HepG2 (cell line): Measurements from ENCODE around the gene TGM1. TPM values are rescaled to one million over a fixed set of nuclear protein-coding genes. Genes with fewer than 3 reads are reported as not detected.

Experiments used
- ARNT2 ChIP-seq: sonication (generic); formaldehyde crosslinking; IDR thresholded peaks from 2 replicates; pipeline ENCODE4 v1.8.0; 2022; ENCODE audit warnings: mild to moderate bottlenecking, low read depth, missing genetic modification reagents, moderate library complexity
- ARNTL ChIP-seq: sonication (generic); formaldehyde crosslinking; IDR thresholded peaks from 2 replicates; pipeline ENCODE4 v1.4.0; 2020; ENCODE audit warnings: mild to moderate bottlenecking, missing genetic modification reagents
- BRD4 ChIP-seq: sonication (generic); formaldehyde crosslinking; IDR thresholded peaks from 2 replicates; pipeline ENCODE4 v1.4.0; 2020; ENCODE audit warnings: missing genetic modification reagents
- FIP1L1 ChIP-seq: fragments of 200-400 bp; formaldehyde crosslinking; IDR thresholded peaks from 2 replicates; pipeline ENCODE4 v1.6.1; 2018; ENCODE audit warnings: low read depth, mild to moderate bottlenecking, low read length, moderate library complexity, borderline replicate concordance; ENCODE audit not compliant: insufficient read depth
- FOXK1 ChIP-seq: sonication (generic); formaldehyde crosslinking; IDR thresholded peaks from 2 replicates; pipeline ENCODE4 v1.4.0; 2020; ENCODE audit warnings: low read depth, missing genetic modification reagents, borderline replicate concordance
- GZF1 ChIP-seq: sonication (generic); formaldehyde crosslinking; IDR thresholded peaks from 2 replicates; pipeline ENCODE4 v1.5.1; 2020; ENCODE audit warnings: mild to moderate bottlenecking, missing genetic modification reagents
- KDM6A ChIP-seq: IDR thresholded peaks from 2 replicates; pipeline ENCODE4 v1.6.1; 2016; ENCODE audit warnings: low read depth
- RFX1 ChIP-seq: fragments of 450-650 bp; IDR thresholded peaks from 2 replicates; pipeline ENCODE4 v1.6.1; 2017
- RFX5 ChIP-seq: IDR thresholded peaks from 2 replicates; pipeline ENCODE4 v1.6.1; 2011; ENCODE audit warnings: low read depth, low read length, improper control_type of control experiment
- RXRB ChIP-seq: IDR thresholded peaks from 2 replicates; pipeline ENCODE4 v1.6.1; 2016; ENCODE audit warnings: borderline replicate concordance, missing genetic modification reagents, missing compliant biosample characterization
- SIN3B ChIP-seq: fragments of 150-350 bp; IDR thresholded peaks from 2 replicates; pipeline ENCODE4 v1.6.1; 2014; ENCODE audit warnings: low read length
- SP2 ChIP-seq: sonication (generic); formaldehyde crosslinking; IDR thresholded peaks from 2 replicates; pipeline ENCODE4 v1.5.1; 2020; ENCODE audit warnings: mild to moderate bottlenecking, missing genetic modification reagents
- ZBTB20 ChIP-seq: sonication (generic); formaldehyde crosslinking; IDR thresholded peaks from 2 replicates; pipeline ENCODE4 v1.8.1; 2023; ENCODE audit warnings: missing genetic modification reagents, low read depth, mild to moderate bottlenecking, borderline replicate concordance
- ZNF207 ChIP-seq: fragments of 450-650 bp; IDR thresholded peaks from 2 replicates; pipeline ENCODE4 v1.6.1; 2016; ENCODE audit warnings: antibody characterized with exemption, borderline replicate concordance
- ZNF232 ChIP-seq: sonication (generic); formaldehyde crosslinking; IDR thresholded peaks from 2 replicates; pipeline ENCODE4 v1.4.0; 2020; ENCODE audit warnings: missing genetic modification reagents, borderline replicate concordance
- ZNF234 ChIP-seq: sonication (generic); formaldehyde crosslinking; conservative IDR thresholded peaks from 2 replicates; pipeline ENCODE4 v1.5.1; 2020; ENCODE audit warnings: mild to moderate bottlenecking, missing genetic modification reagents
- ZNF441 ChIP-seq: sonication (generic); formaldehyde crosslinking; IDR thresholded peaks from 2 replicates; pipeline ENCODE4 v1.7.0; 2021; ENCODE audit warnings: missing genetic modification reagents, borderline replicate concordance
- ZNF451 ChIP-seq: sonication (generic); formaldehyde crosslinking; IDR thresholded peaks from 2 replicates; pipeline ENCODE4 v1.5.0; 2020; ENCODE audit warnings: mild to moderate bottlenecking, missing genetic modification reagents
- ZNF766 ChIP-seq: sonication (generic); formaldehyde crosslinking; IDR thresholded peaks from 2 replicates; pipeline ENCODE4 v1.5.0; 2020; ENCODE audit warnings: missing genetic modification reagents, borderline replicate concordance
- ZNF773 ChIP-seq: sonication (generic); formaldehyde crosslinking; IDR thresholded peaks from 2 replicates; pipeline ENCODE4 v1.4.0; 2020; ENCODE audit warnings: missing genetic modification reagents, borderline replicate concordance
- polyA plus RNA-seq, 8 experiments: library from polyadenylated mRNA; depleted of rRNA in 3 of 8; stranded (reverse) in 7 of 8; unstranded in 1 of 8; fragments of >200 nt; fragmentation: Illumina TruSeq in 4 of 8; extraction: Trizol in 4 of 8; gene quantifications; 2 replicates each; pipeline versions ENCODE4 v1.2.1 to v1.2.3, GENCODE V29; 2011 to 2016; ENCODE audit warnings: low read depth in 4 of 8, missing spikeins in 1 of 8, mixed read lengths in 1 of 8; ENCODE audit not compliant: insufficient read depth in 1 of 8
- total RNA-seq, 5 experiments: library from RNA; depleted of rRNA; stranded (reverse); fragments of >200 nt; fragmentation: Illumina TruSeq; extraction: Trizol; gene quantifications; 2 replicates each; pipeline ENCODE4 v1.2.3, GENCODE V29; 2016; ENCODE audit warnings: low read depth in 1 of 5
- TF ChIP-seq, protein P1 (sequence below): sonication (generic); formaldehyde crosslinking; conservative IDR thresholded peaks from 2 replicates; pipeline ENCODE4 v1.5.0; 2020; ENCODE audit warnings: missing genetic modification reagents
- TF ChIP-seq, protein P2 (sequence below): sonication (generic); formaldehyde crosslinking; IDR thresholded peaks from 2 replicates; pipeline ENCODE4 v1.5.1; 2020; ENCODE audit warnings: missing genetic modification reagents, mild to moderate bottlenecking, borderline replicate concordance
- TF ChIP-seq, protein P3 (sequence below): sonication (generic); formaldehyde crosslinking; IDR thresholded peaks from 2 replicates; pipeline ENCODE4 v1.9.0; 2021; ENCODE audit warnings: missing genetic modification reagents, borderline replicate concordance
- TF ChIP-seq, protein P4 (sequence below): sonication (generic); formaldehyde crosslinking; conservative IDR thresholded peaks from 2 replicates; pipeline ENCODE4 v1.4.0; 2020; ENCODE audit warnings: missing genetic modification reagents

TGM1 gene
- total and polyA plus RNA-seq, 2 of the 13 experiments (the other 11 are each of a cell fraction or from before 2014, with no cell fraction given) = 3.2 to 10.6 TPM

DNA sequence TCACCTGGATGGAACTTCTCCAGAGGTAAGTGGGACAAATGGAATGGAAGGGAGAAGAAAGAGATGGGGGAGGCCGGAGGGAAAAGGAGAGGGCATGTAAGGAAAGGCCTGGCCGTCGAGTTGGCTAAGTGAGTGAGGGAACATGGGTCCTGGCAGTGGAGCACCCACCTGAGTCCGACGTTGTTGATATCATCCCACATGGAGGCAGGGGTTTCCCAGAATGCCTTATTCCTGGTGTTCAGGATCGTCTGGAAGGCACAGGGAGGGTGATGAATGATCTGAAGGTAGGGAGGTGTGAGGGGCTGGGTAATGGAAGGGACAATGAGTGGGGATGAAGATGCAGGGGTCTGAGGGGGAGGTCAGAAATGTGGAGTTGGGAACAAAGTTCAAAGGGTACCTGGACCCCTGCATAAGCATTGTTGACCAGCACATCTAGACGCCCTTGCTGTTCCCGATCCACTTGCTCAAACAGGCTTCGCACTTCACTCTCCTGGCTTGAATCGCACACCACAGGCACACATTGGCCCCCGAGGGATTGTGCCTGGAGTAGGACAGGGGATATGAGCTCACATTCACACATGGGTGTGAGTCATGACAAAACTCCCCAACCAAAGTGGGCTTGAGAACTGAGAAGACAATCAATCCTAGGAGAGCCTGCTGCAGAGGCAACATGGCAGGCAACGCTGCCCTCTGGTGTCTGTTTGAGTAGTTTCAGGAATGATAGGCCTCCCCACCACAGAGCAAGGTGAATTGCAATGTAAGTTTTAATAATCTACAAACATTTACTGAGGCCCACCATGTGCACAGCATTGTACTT lies 33.6 kb upstream of the TGM1 start (continued):
- TF ChIP-seq, protein P1, sequence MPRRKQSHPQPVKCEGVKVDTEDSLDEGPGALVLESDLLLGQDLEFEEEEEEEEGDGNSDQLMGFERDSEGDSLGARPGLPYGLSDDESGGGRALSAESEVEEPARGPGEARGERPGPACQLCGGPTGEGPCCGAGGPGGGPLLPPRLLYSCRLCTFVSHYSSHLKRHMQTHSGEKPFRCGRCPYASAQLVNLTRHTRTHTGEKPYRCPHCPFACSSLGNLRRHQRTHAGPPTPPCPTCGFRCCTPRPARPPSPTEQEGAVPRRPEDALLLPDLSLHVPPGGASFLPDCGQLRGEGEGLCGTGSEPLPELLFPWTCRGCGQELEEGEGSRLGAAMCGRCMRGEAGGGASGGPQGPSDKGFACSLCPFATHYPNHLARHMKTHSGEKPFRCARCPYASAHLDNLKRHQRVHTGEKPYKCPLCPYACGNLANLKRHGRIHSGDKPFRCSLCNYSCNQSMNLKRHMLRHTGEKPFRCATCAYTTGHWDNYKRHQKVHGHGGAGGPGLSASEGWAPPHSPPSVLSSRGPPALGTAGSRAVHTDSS = no peak
- TF ChIP-seq, protein P2, sequence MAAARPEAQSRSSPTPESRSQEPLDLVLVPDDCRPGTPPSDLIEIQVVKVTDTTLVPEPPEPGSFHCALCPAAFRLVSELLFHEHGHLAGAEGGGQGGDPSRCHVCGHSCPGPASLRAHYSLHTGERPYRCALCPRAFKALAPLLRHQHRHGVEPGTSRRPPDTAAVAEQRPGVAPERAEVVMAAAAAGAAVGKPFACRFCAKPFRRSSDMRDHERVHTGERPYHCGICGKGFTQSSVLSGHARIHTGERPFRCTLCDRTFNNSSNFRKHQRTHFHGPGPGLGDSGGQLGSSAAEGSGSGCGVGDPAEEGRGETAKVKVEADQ (CRISPR knock-in tag) = 0 out of 2 replicates have a peak, but pooled peaks have one; percentile 19
- no peak for TF ChIP-seq ZNF773 (CRISPR knock-in tag)
- TF ChIP-seq ZNF232 (CRISPR knock-in tag) = no peak
- no peak for TF ChIP-seq ZNF234 (CRISPR knock-in tag)
- TF ChIP-seq SIN3B = no peak
- TF ChIP-seq RFX1 = no peak
- no peak for TF ChIP-seq RFX5
- no peak for TF ChIP-seq ZNF451 (CRISPR knock-in tag)
- TF ChIP-seq, protein P3, sequence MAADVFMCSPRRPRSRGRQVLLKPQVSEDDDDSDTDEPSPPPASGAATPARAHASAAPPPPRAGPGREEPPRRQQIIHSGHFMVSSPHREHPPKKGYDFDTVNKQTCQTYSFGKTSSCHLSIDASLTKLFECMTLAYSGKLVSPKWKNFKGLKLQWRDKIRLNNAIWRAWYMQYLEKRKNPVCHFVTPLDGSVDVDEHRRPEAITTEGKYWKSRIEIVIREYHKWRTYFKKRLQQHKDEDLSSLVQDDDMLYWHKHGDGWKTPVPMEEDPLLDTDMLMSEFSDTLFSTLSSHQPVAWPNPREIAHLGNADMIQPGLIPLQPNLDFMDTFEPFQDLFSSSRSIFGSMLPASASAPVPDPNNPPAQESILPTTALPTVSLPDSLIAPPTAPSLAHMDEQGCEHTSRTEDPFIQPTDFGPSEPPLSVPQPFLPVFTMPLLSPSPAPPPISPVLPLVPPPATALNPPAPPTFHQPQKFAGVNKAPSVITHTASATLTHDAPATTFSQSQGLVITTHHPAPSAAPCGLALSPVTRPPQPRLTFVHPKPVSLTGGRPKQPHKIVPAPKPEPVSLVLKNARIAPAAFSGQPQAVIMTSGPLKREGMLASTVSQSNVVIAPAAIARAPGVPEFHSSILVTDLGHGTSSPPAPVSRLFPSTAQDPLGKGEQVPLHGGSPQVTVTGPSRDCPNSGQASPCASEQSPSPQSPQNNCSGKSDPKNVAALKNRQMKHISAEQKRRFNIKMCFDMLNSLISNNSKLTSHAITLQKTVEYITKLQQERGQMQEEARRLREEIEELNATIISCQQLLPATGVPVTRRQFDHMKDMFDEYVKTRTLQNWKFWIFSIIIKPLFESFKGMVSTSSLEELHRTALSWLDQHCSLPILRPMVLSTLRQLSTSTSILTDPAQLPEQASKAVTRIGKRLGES (CRISPR knock-in tag) = no peak
- no peak for TF ChIP-seq SP2 (CRISPR knock-in tag)
- TF ChIP-seq RXRB (CRISPR knock-in tag) = peak; percentile 68; the same call in 1 of the 2 replicates
- TF ChIP-seq FIP1L1 = no peak
- TF ChIP-seq ARNT2 (CRISPR knock-in tag) = 0 out of 2 replicates have a peak, but pooled peaks have one; percentile 29
- no peak for TF ChIP-seq ZNF766
- 0 out of 2 replicates have a peak, but pooled peaks have one; percentile 62 for TF ChIP-seq FOXK1 (CRISPR knock-in tag)
- no peak for TF ChIP-seq ZNF207
- peak; percentile 72; the same call in 1 of the 2 replicates for TF ChIP-seq GZF1
- no peak for TF ChIP-seq BRD4
- TF ChIP-seq, protein P4, sequence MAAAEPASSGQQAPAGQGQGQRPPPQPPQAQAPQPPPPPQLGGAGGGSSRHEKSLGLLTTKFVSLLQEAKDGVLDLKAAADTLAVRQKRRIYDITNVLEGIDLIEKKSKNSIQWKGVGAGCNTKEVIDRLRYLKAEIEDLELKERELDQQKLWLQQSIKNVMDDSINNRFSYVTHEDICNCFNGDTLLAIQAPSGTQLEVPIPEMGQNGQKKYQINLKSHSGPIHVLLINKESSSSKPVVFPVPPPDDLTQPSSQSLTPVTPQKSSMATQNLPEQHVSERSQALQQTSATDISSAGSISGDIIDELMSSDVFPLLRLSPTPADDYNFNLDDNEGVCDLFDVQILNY (CRISPR knock-in tag) = no peak
- no peak for TF ChIP-seq ARNTL (CRISPR knock-in tag)
- TF ChIP-seq ZNF441 = no peak
- no peak; the same call in 1 of the 2 replicates for TF ChIP-seq KDM6A (CRISPR knock-in tag)
- TF ChIP-seq ZBTB20 = peak; percentile 72; the same call in 1 of the 2 replicates
